Cardiac muscle cell (in vitro differentiated cells and primary cell): ENCODE data around the gene ST3GAL3. TPM values are rescaled to one million over a fixed set of nuclear protein-coding genes. Genes with fewer than 3 reads are reported as not detected.
A peak's percentile ranks its signal among the peaks of the same experiment; 100 is the strongest.

ENCODE experiments used
- DNase-seq, 2 donors: peaks; one replicate each; pipeline versions ENCODE4 v3.0.0 to v3.0.0-alpha.2; 2010 to 2017; ENCODE audit warnings: low read depth in 1 of 2, low spot score in 1 of 2
- H3K27ac ChIP-seq: fragments of 200-600 bp; sonication (generic); 2 replicates; pipeline ENCODE4 v1.5.1; 2016
- H3K27me3 ChIP-seq: fragments of 200-600 bp; sonication (generic); 2 replicates; pipeline ENCODE4 v1.6.0; 2016; ENCODE audit warnings: control low read depth
- H3K36me3 ChIP-seq: fragments of 200-600 bp; sonication (generic); 2 replicates; pipeline ENCODE4 v1.5.1; 2016; ENCODE audit warnings: control low read depth
- H3K4me1 ChIP-seq: fragments of 200-600 bp; sonication (generic); 2 replicates; pipeline ENCODE4 v1.8.1; 2017; ENCODE audit warnings: low read depth, mild to moderate bottlenecking, mixed run types
- H3K4me3 ChIP-seq: fragments of 200-600 bp; sonication (generic); 2 replicates; pipeline ENCODE4 v1.5.1; 2016; ENCODE audit warnings: mild to moderate bottlenecking
- H3K9me3 ChIP-seq: fragments of 200-600 bp; sonication (generic); 2 replicates; pipeline ENCODE4 v1.5.1; 2017; ENCODE audit warnings: low read depth, mild to moderate bottlenecking, control low read depth
- CTCF ChIP-seq: IDR thresholded peaks from 2 replicates; pipeline ENCODE4 v1.5.1; 2012; ENCODE audit warnings: low read depth, mild to moderate bottlenecking, low read length
- polyA plus RNA-seq: library from polyadenylated mRNA; unstranded; fragments of >200 nt; fragmentation: Nextera tagmentation; extraction: Ambion mirVana; gene quantifications from 2 replicates; pipeline ENCODE4 v1.2.1, GENCODE V29; 2016
- total RNA-seq: library from RNA; depleted of rRNA; stranded (reverse); fragments of >200 nt; gene quantifications from 2 replicates; pipeline ENCODE4 v1.2.3, GENCODE V29; 2016

ST3GAL3 gene
- total and polyA plus RNA-seq, 2 experiments from 2014 or later = 34.7 to 35.7 TPM

- DNase-seq = peak; percentile 96 to 97
- Histone ChIP-seq H3K9me3 (no peaks in the 10 kb centered on the region), H3K36me3 (peaks cover 11% of the 10 kb centered on the region), H3K27me3 (no peaks in the 10 kb centered on the region), H3K4me1 (peaks cover 3% of the 10 kb centered on the region), H3K4me3 (peak within 1 kb of the TSS; percentile 62), H3K27ac (peak within 1 kb of the TSS; percentile 79)
- TF ChIP-seq CTCF = peak; percentile 22
These were observed 267.3 kb downstream of the ST3GAL3 start, which contains the start of gene ATP6V0B for GRCh38 chr1:43974443-43975248. Gene ATP6V0B (plus strand): TSS chr1:43974960. CDS start chr1:43975041, 81 bp downstream.

- H3K36me3 ChIP-seq = peaks cover 11% of the 10 kb centered on the region
- no peaks in the 10 kb centered on the region for H3K9me3 ChIP-seq
- H3K4me1 ChIP-seq = peaks cover 2% of the 10 kb centered on the region
- no peak for TF ChIP-seq CTCF
- H3K27me3 ChIP-seq = no peaks in the 10 kb centered on the region
- peak overlapping the region; percentile 62 for H3K4me3 ChIP-seq
- DNase-seq = peak; percentile 30 to 46
- H3K27ac ChIP-seq = peak overlapping the region; percentile 79
These were observed 268.1 kb downstream of the ST3GAL3 start for GRCh38 chr1:43975249-43975961.

- no peaks in the 10 kb centered on the region for H3K27me3 ChIP-seq
- no peak overlapping the region for H3K27ac ChIP-seq
- DNase-seq = no peak
- no peak for TF ChIP-seq CTCF
- H3K36me3 ChIP-seq = peaks cover 11% of the 10 kb centered on the region
- no peaks in the 10 kb centered on the region for H3K4me1 ChIP-seq
- no peaks in the 10 kb centered on the region for H3K9me3 ChIP-seq
- H3K4me3 ChIP-seq = peak overlapping the region; percentile 62
These were observed 268.7 kb downstream of the ST3GAL3 start for GRCh38 chr1:43976045-43976444.

- Histone ChIP-seq H3K27ac (no peak overlapping the region), H3K36me3 (peaks cover 11% of the 10 kb centered on the region), H3K27me3 (no peaks in the 10 kb centered on the region), H3K4me3 (no peak overlapping the region), H3K4me1 (no peaks in the 10 kb centered on the region), H3K9me3 (no peaks in the 10 kb centered on the region)
- TF ChIP-seq CTCF = no peak
- DNase-seq = no peak
These were observed 269.6 kb downstream of the ST3GAL3 start for GRCh38 chr1:43976890-43977289.

- Histone ChIP-seq H3K36me3 (peaks cover 11% of the 10 kb centered on the region), H3K27ac (no peak overlapping the region), H3K4me1 (no peaks in the 10 kb centered on the region), H3K27me3 (no peaks in the 10 kb centered on the region), H3K4me3 (no peak overlapping the region), H3K9me3 (no peaks in the 10 kb centered on the region)
- DNase-seq = no peak
- no peak for TF ChIP-seq CTCF
These were observed 270.3 kb downstream of the ST3GAL3 start for GRCh38 chr1:43977376-43978263.
